Prostate gland (tissue), 2 donors: ENCODE data around the gene NME2.

ENCODE experiments used
- CTCF ChIP-seq, 4 experiments: fragments of 200-600 bp in 2 of 4; fragments of 450-650 bp in 2 of 4; sonication (generic) in 2 of 4; IDR thresholded peaks; 1 replicate in 3 of 4; 2 replicates in 1 of 4; pipeline ENCODE4 v1.5.1; 2016 to 2019; ENCODE audit warnings: antibody characterized with exemption in 4 of 4, mild to moderate bottlenecking in 2 of 4, moderate library complexity in 2 of 4
- POLR2AphosphoS5 ChIP-seq: sonication (generic); formaldehyde crosslinking; IDR thresholded peaks from one replicate; pipeline ENCODE4 v1.6.1; 2017; ENCODE audit warnings: antibody characterized with exemption

GRCh38 chr17:51159604-51160003 is 6.6 kb upstream of the NME2 start:
- TF ChIP-seq CTCF (IDR thresholded peaks at IDR 0.05) = no peak
- no peak for TF ChIP-seq POLR2AphosphoS5
